ENCODE data around the gene TSPAN9. TPM values are rescaled to one million over a fixed set of nuclear protein-coding genes. Genes with fewer than 3 reads are reported as not detected.

Gene TSPAN9
- total RNA-seq, 1 experiment from 2014 or later: 13.2 TPM

GRCh38 chr12:3307389-3307788 is 230.2 kb downstream of the TSPAN9 start:
- intact Hi-C loops (cut with micrococcal nuclease): loop anchor here (10.0 kb wide), 1 partner anchor 217 kb away; no protein-coding TSS in a partner anchor
- Histone ChIP-seq H3K4me3 (replicated peaks in 1 of 2; ENCODE audit: low read depth in 1 of 2, low read length in 2 of 2) (no peak overlapping the region), H2AFZ (ENCODE audit: low read depth, low read length, poor library complexity, severe bottlenecking) (no peak overlapping the region), H4K20me1 (ENCODE audit: insufficient read depth) (no peaks in the 10 kb centered on the region), H3K4me1 (ENCODE audit: control insufficient read depth in 1 of 2, insufficient read depth in 2 of 2, low read length in 2 of 2) (peaks cover 43 to 60% of the 10 kb centered on the region in 2 experiments), H3K9me3 (ENCODE audit: control insufficient read depth in 1 of 2, insufficient read depth in 1 of 2, low read depth in 1 of 2, low read length in 2 of 2) (no peaks in the 10 kb centered on the region), H3K27me3 (ENCODE audit: insufficient read depth, low read length) (no peaks in the 10 kb centered on the region), H3K9me2 (ENCODE audit: insufficient read depth) (no peaks in the 10 kb centered on the region), H3K27ac (ENCODE audit: low read depth, low read length) (no peak overlapping the region), H3K4me2 (ENCODE audit: low read length) (no peak overlapping the region), H3K36me3 (ENCODE audit: control insufficient read depth in 1 of 2, insufficient read depth in 2 of 2, low read length in 2 of 2) (no peaks in the 10 kb centered on the region), H3K9ac (ENCODE audit: low read length) (no peak overlapping the region), H3K79me2 (ENCODE audit: insufficient read depth, low read length) (no peaks in the 10 kb centered on the region)
- no peak for DNase-seq (ENCODE audit: low read depth, low spot score)
- no peak for ATAC-seq
- TF ChIP-seq SIN3A (IDR thresholded peaks at IDR 0.05; ENCODE audit: low read depth) (no peak), EZH2 (IDR thresholded peaks at IDR 0.05) (no peak), POLR2AphosphoS5 (IDR thresholded peaks at IDR 0.05; ENCODE audit: low read depth, low read length) (no peak), ELF1 (IDR thresholded peaks at IDR 0.05; ENCODE audit: borderline replicate concordance, low read depth) (no peak)
- POLR2A ChIA-PET: no interaction called here
- CTCF ChIA-PET: no interaction called here
- no TSS peak for BruUV-seq (replicated peaks)
- RAD21 ChIA-PET (ENCODE audit: low non-redundant PET in 1 of 2, low total read pairs in 2 of 2, uncharacterized antibody in 2 of 2, unreplicated experiment in 2 of 2): no interaction called here

- no peaks in the 10 kb centered on the region for H3K79me2 ChIP-seq (ENCODE audit: insufficient read depth, low read length)
- no peak overlapping the region for H3K27ac ChIP-seq (ENCODE audit: low read depth, low read length)
- H3K4me1 ChIP-seq (ENCODE audit: control insufficient read depth in 1 of 2, insufficient read depth in 2 of 2, low read length in 2 of 2): peaks cover 46 to 66% of the 10 kb centered on the region in 2 experiments
- intact Hi-C loops (cut with micrococcal nuclease): loop anchor here (10.0 kb wide), 1 partner anchor 217 kb away; no protein-coding TSS in a partner anchor
- H3K9me2 ChIP-seq (ENCODE audit: insufficient read depth): no peaks in the 10 kb centered on the region
- no peak overlapping the region for H2AFZ ChIP-seq (ENCODE audit: low read depth, low read length, poor library complexity, severe bottlenecking)
- ChIA-PET POLR2A (no interaction called here), CTCF (no interaction called here), RAD21 (ENCODE audit: low non-redundant PET in 1 of 2, low total read pairs in 2 of 2, uncharacterized antibody in 2 of 2, unreplicated experiment in 2 of 2) (no interaction called here)
- DNase-seq (ENCODE audit: low read depth, low spot score) (no peak), ATAC-seq (no peak)
- no peaks in the 10 kb centered on the region for H3K27me3 ChIP-seq (ENCODE audit: insufficient read depth, low read length)
- no TSS peak for BruUV-seq (replicated peaks)
- no peak overlapping the region for H3K4me2 ChIP-seq (ENCODE audit: low read length)
- no peaks in the 10 kb centered on the region for H3K9me3 ChIP-seq (ENCODE audit: control insufficient read depth in 1 of 2, insufficient read depth in 1 of 2, low read depth in 1 of 2, low read length in 2 of 2)
- H3K4me3 ChIP-seq (replicated peaks in 1 of 2; ENCODE audit: low read depth in 1 of 2, low read length in 2 of 2): no peak overlapping the region
- H4K20me1 ChIP-seq (ENCODE audit: insufficient read depth): no peaks in the 10 kb centered on the region
- no peaks in the 10 kb centered on the region for H3K36me3 ChIP-seq (ENCODE audit: control insufficient read depth in 1 of 2, insufficient read depth in 2 of 2, low read length in 2 of 2)
- H3K9ac ChIP-seq (ENCODE audit: low read length): no peak overlapping the region
- TF ChIP-seq POLR2A (IDR thresholded peaks at IDR 0.05; ENCODE audit: borderline replicate concordance, extremely low read depth, insufficient read depth, insufficient read length) (no peak), ZNF274 (IDR thresholded peaks at IDR 0.05; ENCODE audit: low read depth, low read length) (no peak), EZH2 (IDR thresholded peaks at IDR 0.05) (no peak), TCF7L2 (IDR thresholded peaks at IDR 0.05; ENCODE audit: borderline replicate concordance, extremely low read depth, insufficient read depth, insufficient read length) (no peak), SP1 (IDR thresholded peaks at IDR 0.05; ENCODE audit: low read depth) (no peak), ZBTB33 (IDR thresholded peaks at IDR 0.05; ENCODE audit: extremely low read depth, insufficient replicate concordance, low read length) (no peak), FOSL1 (IDR thresholded peaks at IDR 0.05; ENCODE audit: low read depth) (no peak), RAD21 (IDR thresholded peaks at IDR 0.05; ENCODE audit: low read depth) (no peak), SRF (IDR thresholded peaks at IDR 0.05; ENCODE audit: low read depth) (no peak), CEBPB (IDR thresholded peaks at IDR 0.05; ENCODE audit: low read depth) (no peak), ELF1 (IDR thresholded peaks at IDR 0.05; ENCODE audit: borderline replicate concordance, low read depth) (no peak), ZFX (IDR thresholded peaks at IDR 0.05) (no peak), CBX3 (IDR thresholded peaks at IDR 0.05; ENCODE audit: low read depth) (no peak), REST (IDR thresholded peaks at IDR 0.05; ENCODE audit: low read depth) (no peak), ATF3 (IDR thresholded peaks at IDR 0.05) (no peak), EZH2phosphoT487 (IDR thresholded peaks at IDR 0.05; ENCODE audit: borderline replicate concordance) (no peak)
Measured at GRCh38 chr12:3308063-3308462, 230.9 kb downstream of the TSPAN9 start.

Measured in HCT116 (cell line).